A549 (cell line): ENCODE results near the gene SLC38A3. TPM values are rescaled to one million over a fixed set of nuclear protein-coding genes. Genes with fewer than 3 reads are reported as not detected.
A peak's percentile ranks its signal among the peaks of the same experiment; 100 is the strongest.

Experiments used
- ATAC-seq, 2 experiments: fragments of 200-7000 bp in 1 of 2; fragments of >200 bp in 1 of 2; cut with Nextera tagmentation in 1 of 2; cut with Tn5 transposase in 1 of 2; 3 replicates each; pipeline versions ENCODE4 v1.8.0 to v1.9.1; 2018 to 2020; ENCODE audit warnings: mild to moderate bottlenecking in 1 of 2, moderate library complexity in 1 of 2
- CTCF ChIA-PET: fragments of 300-600 bp; sonication (Branson Sonifier 250); formaldehyde crosslinking; extraction: SDS; loops from one replicate; lab custom pipeline; 2021; ENCODE audit warnings: antibody characterized with exemption, inconsistent platforms; lab: Yijun Ruan, JAX
- POLR2A ChIA-PET: fragments of 350-600 bp; formaldehyde crosslinking; extraction: SDS; loops from one replicate; lab custom pipeline; 2021; ENCODE audit warnings: antibody characterized with exemption, inconsistent platforms; lab: Yijun Ruan, JAX
- DNase-seq, 2 experiments: peaks; one replicate each; pipeline versions ENCODE4 v3.0.0 to v3.0.0-alpha.2; 2011 to 2016; ENCODE audit warnings: low read depth in 1 of 2, low spot score in 1 of 2
- FAIRE-seq: peaks from 2 replicates; lab custom pipeline; 2011; peaks lifted over from hg19 to GRCh38; lab: Jason Lieb, UNC
- H3K27ac ChIP-seq, 2 experiments: fragments of >200 bp; sonication (Bioruptor Twin); formaldehyde crosslinking; 3 replicates each; pipeline ENCODE4 v1.5.1; 2016 to 2017
- H3K4me1 ChIP-seq: fragments of >200 bp; sonication (Bioruptor Twin); formaldehyde crosslinking; 3 replicates; pipeline ENCODE4 v1.6.1; 2016
- H3K4me2 ChIP-seq: fragments of >200 bp; sonication (Bioruptor Twin); formaldehyde crosslinking; 3 replicates; pipeline ENCODE4 v1.6.1; 2016
- H3K4me3 ChIP-seq: fragments of >200 bp; sonication (Bioruptor Twin); formaldehyde crosslinking; 3 replicates; pipeline ENCODE4 v1.5.1; 2016
- H3K9me3 ChIP-seq: fragments of >200 bp; sonication (Bioruptor Twin); formaldehyde crosslinking; 3 replicates; pipeline ENCODE4 v1.6.1; 2016
- BCL3 ChIP-seq: fragments of >200 bp; sonication (Bioruptor Twin); formaldehyde crosslinking; IDR thresholded peaks from 3 replicates; pipeline ENCODE4 v1.6.1; 2016
- BHLHE40 ChIP-seq: IDR thresholded peaks from 2 replicates; pipeline ENCODE4 v1.6.1; 2012; ENCODE audit warnings: low read depth, low read length, inconsistent platforms
- CBX8 ChIP-seq: fragments of 200-600 bp; sonication (generic); IDR thresholded peaks from 2 replicates; pipeline ENCODE4 v1.6.1; 2016
- HOXB13 ChIP-seq: fragments of 250-450 bp; sonication (Bioruptor Pico); IDR thresholded peaks from 2 replicates; pipeline ENCODE4 v1.5.0; 2020; ENCODE audit warnings: low read depth, mild to moderate bottlenecking, moderate library complexity
- HOXB5 ChIP-seq: fragments of 250-450 bp; sonication (Bioruptor Pico); IDR thresholded peaks from 2 replicates; pipeline ENCODE4 v1.5.0; 2020; ENCODE audit warnings: mild to moderate bottlenecking, moderate library complexity
- JUN ChIP-seq, 2 experiments: fragments of >200 bp; sonication (Bioruptor Twin); formaldehyde crosslinking; IDR thresholded peaks; 2 replicates in 1 of 2; 3 replicates in 1 of 2; pipeline ENCODE4 v1.6.1; 2016 to 2017
- KDM1A ChIP-seq: fragments of 200-600 bp; sonication (generic); IDR thresholded peaks from 2 replicates; pipeline ENCODE4 v1.6.1; 2016; ENCODE audit warnings: low read depth, mild to moderate bottlenecking
- MAZ ChIP-seq: fragments of 150-350 bp; IDR thresholded peaks from 2 replicates; pipeline ENCODE4 v1.6.1; 2014; ENCODE audit warnings: antibody characterized with exemption, low read depth, low read length, borderline replicate concordance
- NFE2L2 ChIP-seq: fragments of 150-350 bp; conservative IDR thresholded peaks from 2 replicates; pipeline ENCODE4 v1.6.1; 2014; ENCODE audit warnings: low read length
- PHF8 ChIP-seq: fragments of 200-600 bp; sonication (generic); IDR thresholded peaks from 2 replicates; pipeline ENCODE4 v1.6.1; 2016; ENCODE audit warnings: low read depth, mild to moderate bottlenecking, antibody characterized with exemption, moderate library complexity, borderline replicate concordance
- POLR2A ChIP-seq: IDR thresholded peaks from 2 replicates; pipeline ENCODE4 v1.6.1; 2012; ENCODE audit warnings: mild to moderate bottlenecking, low read length
- RARB ChIP-seq: fragments of 250-450 bp; sonication (Bioruptor Pico); IDR thresholded peaks from 2 replicates; pipeline ENCODE4 v1.8.0; 2021; ENCODE audit warnings: mild to moderate bottlenecking, moderate library complexity
- RFX5 ChIP-seq: fragments of 450-650 bp; IDR thresholded peaks from 2 replicates; pipeline ENCODE4 v1.7.1; 2014; ENCODE audit warnings: antibody characterized with exemption, mild to moderate bottlenecking, moderate library complexity
- TFCP2L1 ChIP-seq: fragments of 250-450 bp; sonication (Bioruptor Pico); IDR thresholded peaks from 2 replicates; pipeline ENCODE4 v1.5.0; 2021; ENCODE audit warnings: mild to moderate bottlenecking
- ZFP36 ChIP-seq: fragments of 450-650 bp; IDR thresholded peaks from 2 replicates; pipeline ENCODE4 v1.6.1; 2014; ENCODE audit warnings: borderline replicate concordance; ENCODE audit not compliant: partially characterized antibody
- WGBS: methylation state at CpG from one replicate; pipeline ENCODE4 v1.1.6; 2017; ENCODE audit errors: missing lambda C conversion rate; 5-methylcytosine and 5-hydroxymethylcytosine counted together
- polyA plus RNA-seq, 4 experiments: library from polyadenylated mRNA; depleted of rRNA in 3 of 4; stranded (reverse); fragments of >200 nt; fragmentation: RNase III in 1 of 4; extraction: RNeasy Plus Mini Kit Qiagen cat#74134 plus additional on column Dnase treatment in 1 of 4; gene quantifications; 2 replicates in 3 of 4; 3 replicates in 1 of 4; pipeline ENCODE4 v1.2.3, GENCODE V29; 2011 to 2017
- TF ChIP-seq, protein P1 (sequence below): fragments of 250-450 bp; sonication (Bioruptor Pico); IDR thresholded peaks from 2 replicates; pipeline ENCODE4 v1.5.0; 2020; ENCODE audit warnings: low read depth, mild to moderate bottlenecking, moderate library complexity
- TF ChIP-seq, protein P2 (sequence below): fragments of 250-450 bp; sonication (Bioruptor Pico); IDR thresholded peaks from 2 replicates; pipeline ENCODE4 v1.5.0; 2021; ENCODE audit warnings: mild to moderate bottlenecking, moderate library complexity, borderline replicate concordance
- TF ChIP-seq, protein P3 (sequence below): fragments of 200-600 bp; sonication (generic); IDR thresholded peaks from 2 replicates; pipeline ENCODE4 v1.6.1; 2016; ENCODE audit warnings: antibody characterized with exemption, mild to moderate bottlenecking, moderate library complexity
- TF ChIP-seq, protein P4 (sequence below): IDR thresholded peaks from 2 replicates; pipeline ENCODE4 v1.6.1; 2012

SLC38A3 gene
- polyA plus RNA-seq, 2 of the 4 experiments (the other 2 are of a cell fraction) = 0.05 TPM; not detected in 1

GRCh38 chr3:50233176-50233575 is 28.1 kb downstream of the SLC38A3 start (continued):
- TF ChIP-seq, protein P1, sequence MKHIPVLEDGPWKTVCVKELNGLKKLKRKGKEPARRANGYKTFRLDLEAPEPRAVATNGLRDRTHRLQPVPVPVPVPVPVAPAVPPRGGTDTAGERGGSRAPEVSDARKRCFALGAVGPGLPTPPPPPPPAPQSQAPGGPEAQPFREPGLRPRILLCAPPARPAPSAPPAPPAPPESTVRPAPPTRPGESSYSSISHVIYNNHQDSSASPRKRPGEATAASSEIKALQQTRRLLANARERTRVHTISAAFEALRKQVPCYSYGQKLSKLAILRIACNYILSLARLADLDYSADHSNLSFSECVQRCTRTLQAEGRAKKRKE (CRISPR knock-in tag) = no peak
- TF ChIP-seq PHF8 = no peak
- TF ChIP-seq CBX8 = no peak
- TF ChIP-seq, protein P2, sequence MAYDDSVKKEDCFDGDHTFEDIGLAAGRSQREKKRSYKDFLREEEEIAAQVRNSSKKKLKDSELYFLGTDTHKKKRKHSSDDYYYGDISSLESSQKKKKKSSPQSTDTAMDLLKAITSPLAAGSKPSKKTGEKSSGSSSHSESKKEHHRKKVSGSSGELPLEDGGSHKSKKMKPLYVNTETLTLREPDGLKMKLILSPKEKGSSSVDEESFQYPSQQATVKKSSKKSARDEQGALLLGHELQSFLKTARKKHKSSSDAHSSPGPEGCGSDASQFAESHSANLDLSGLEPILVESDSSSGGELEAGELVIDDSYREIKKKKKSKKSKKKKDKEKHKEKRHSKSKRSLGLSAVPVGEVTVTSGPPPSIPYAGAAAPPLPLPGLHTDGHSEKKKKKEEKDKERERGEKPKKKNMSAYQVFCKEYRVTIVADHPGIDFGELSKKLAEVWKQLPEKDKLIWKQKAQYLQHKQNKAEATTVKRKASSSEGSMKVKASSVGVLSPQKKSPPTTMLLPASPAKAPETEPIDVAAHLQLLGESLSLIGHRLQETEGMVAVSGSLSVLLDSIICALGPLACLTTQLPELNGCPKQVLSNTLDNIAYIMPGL (CRISPR knock-in tag) = no peak
- no peak for TF ChIP-seq BCL3
- TF ChIP-seq, all 56 proteins: peak for 0

- ATAC-seq = peak; percentile 95 to 98
- H3K4me3 ChIP-seq = peak within 1 kb of the TSS; percentile 69
- no peak for FAIRE-seq
- H3K4me2 ChIP-seq = peak within 1 kb of the TSS; percentile 99
- H3K4me1 ChIP-seq = peaks cover 30% of the 10 kb centered on the region
- CTCF ChIA-PET = interaction anchor here (0.7 to 16.1 kb wide), 9 partner anchors 9 to 89 kb away, joined by 3 to 219 read pairs (median 3); partner anchors contain the start of genes HYAL3 and NAA80
- H3K27ac ChIP-seq = peak within 1 kb of the TSS; percentile 76 to 91
- WGBS = 1% methylated on average over 18 of the region's 75 CpGs
- TF ChIP-seq KDM1A (no peak), PHF8 (peak; percentile 40; the same call in 1 of the 2 replicates), RFX5 (0 out of 2 replicates have a peak, but pooled peaks have one; percentile 12), JUN (IDR thresholded peaks at IDR 0.05) (peak in 1 of 2 experiments; percentile 30; a peak in 1 of 5 replicates), RARB (CRISPR knock-in tag) (no peak), TFCP2L1 (CRISPR knock-in tag) (no peak), BCL3 (peak; percentile 58; the same call in 1 of the 3 replicates), ZFP36 (no peak), HOXB5 (CRISPR knock-in tag) (no peak), HOXB13 (CRISPR knock-in tag) (no peak), POLR2A (peak; percentile 84), MAZ (no peak), BHLHE40 (no peak), NFE2L2 (no peak)
- TF ChIP-seq, protein P3, sequence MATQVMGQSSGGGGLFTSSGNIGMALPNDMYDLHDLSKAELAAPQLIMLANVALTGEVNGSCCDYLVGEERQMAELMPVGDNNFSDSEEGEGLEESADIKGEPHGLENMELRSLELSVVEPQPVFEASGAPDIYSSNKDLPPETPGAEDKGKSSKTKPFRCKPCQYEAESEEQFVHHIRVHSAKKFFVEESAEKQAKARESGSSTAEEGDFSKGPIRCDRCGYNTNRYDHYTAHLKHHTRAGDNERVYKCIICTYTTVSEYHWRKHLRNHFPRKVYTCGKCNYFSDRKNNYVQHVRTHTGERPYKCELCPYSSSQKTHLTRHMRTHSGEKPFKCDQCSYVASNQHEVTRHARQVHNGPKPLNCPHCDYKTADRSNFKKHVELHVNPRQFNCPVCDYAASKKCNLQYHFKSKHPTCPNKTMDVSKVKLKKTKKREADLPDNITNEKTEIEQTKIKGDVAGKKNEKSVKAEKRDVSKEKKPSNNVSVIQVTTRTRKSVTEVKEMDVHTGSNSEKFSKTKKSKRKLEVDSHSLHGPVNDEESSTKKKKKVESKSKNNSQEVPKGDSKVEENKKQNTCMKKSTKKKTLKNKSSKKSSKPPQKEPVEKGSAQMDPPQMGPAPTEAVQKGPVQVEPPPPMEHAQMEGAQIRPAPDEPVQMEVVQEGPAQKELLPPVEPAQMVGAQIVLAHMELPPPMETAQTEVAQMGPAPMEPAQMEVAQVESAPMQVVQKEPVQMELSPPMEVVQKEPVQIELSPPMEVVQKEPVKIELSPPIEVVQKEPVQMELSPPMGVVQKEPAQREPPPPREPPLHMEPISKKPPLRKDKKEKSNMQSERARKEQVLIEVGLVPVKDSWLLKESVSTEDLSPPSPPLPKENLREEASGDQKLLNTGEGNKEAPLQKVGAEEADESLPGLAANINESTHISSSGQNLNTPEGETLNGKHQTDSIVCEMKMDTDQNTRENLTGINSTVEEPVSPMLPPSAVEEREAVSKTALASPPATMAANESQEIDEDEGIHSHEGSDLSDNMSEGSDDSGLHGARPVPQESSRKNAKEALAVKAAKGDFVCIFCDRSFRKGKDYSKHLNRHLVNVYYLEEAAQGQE = no peak
- TF ChIP-seq, protein P4, sequence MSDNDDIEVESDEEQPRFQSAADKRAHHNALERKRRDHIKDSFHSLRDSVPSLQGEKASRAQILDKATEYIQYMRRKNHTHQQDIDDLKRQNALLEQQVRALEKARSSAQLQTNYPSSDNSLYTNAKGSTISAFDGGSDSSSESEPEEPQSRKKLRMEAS = peak; percentile 31; the same call in 1 of the 2 replicates
- TF ChIP-seq, all 56 proteins: peak for 6
- DNase-seq = peak; percentile 93 to 94
- H3K9me3 ChIP-seq = no peaks in the 10 kb centered on the region
- POLR2A ChIA-PET = interaction anchor here (0.8 to 1.5 kb wide), 12 partner anchors 8 to 66 kb away, joined by 3 to 16 read pairs (median 4); partner anchors contain the start of genes IFRD2, LSMEM2 and SEMA3B
These were observed 30.8 kb downstream of the SLC38A3 start, which contains the start of gene GNAI2 for GRCh38 chr3:50235716-50236483. GNAI2 (plus strand) TSS chr3:50236204; CDS start chr3:50236336, 132 bp downstream.
